Measurements from ENCODE around the gene TGFB2. TPM values are rescaled to one million over a fixed set of nuclear protein-coding genes. Genes with fewer than 3 reads are reported as not detected.

The TGFB2 gene
- total RNA-seq, 2 donors from 2014 or later: 0.27 to 4.6 TPM

DNA sequence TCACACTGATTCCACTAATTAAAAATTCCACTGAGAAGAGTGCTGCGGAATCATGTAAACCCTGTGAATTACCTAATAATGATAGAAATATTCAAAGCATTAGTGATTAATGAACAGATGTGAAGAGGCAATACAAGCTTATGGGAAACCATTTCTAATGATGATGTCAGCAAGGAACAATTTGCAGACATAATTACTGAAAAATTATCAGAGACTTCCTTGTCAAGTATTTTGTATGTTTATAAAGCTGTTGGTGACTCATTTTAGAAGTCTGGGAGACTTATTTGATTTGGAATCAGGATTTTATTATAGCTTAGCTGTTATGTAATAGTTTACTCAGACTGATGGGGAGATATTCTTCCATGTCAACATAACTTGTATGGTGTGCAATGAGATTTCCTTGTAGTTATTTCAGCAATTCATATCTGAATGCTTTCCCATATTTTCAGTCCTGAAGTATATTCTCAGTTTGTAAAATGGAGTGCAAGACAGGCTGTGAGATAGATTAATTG lies 135.5 kb downstream of the TGFB2 start:
- no peaks in the 10 kb centered on the region for H3K27me3 ChIP-seq
- H3K4me1 ChIP-seq: no peaks in the 10 kb centered on the region
- H3K4me3 ChIP-seq: no peak overlapping the region
- H3K9ac ChIP-seq (ENCODE audit: low read depth in 2 of 2, low read length in 2 of 2): no peak overlapping the region
- intact Hi-C loops (cut with DNase I): no loop called here
- DNase-seq: no peak
- H3K36me3 ChIP-seq: no peaks in the 10 kb centered on the region
- no peak overlapping the region for H3K27ac ChIP-seq
- no peaks in the 10 kb centered on the region for H3K9me3 ChIP-seq
- TF ChIP-seq, protein P1, sequence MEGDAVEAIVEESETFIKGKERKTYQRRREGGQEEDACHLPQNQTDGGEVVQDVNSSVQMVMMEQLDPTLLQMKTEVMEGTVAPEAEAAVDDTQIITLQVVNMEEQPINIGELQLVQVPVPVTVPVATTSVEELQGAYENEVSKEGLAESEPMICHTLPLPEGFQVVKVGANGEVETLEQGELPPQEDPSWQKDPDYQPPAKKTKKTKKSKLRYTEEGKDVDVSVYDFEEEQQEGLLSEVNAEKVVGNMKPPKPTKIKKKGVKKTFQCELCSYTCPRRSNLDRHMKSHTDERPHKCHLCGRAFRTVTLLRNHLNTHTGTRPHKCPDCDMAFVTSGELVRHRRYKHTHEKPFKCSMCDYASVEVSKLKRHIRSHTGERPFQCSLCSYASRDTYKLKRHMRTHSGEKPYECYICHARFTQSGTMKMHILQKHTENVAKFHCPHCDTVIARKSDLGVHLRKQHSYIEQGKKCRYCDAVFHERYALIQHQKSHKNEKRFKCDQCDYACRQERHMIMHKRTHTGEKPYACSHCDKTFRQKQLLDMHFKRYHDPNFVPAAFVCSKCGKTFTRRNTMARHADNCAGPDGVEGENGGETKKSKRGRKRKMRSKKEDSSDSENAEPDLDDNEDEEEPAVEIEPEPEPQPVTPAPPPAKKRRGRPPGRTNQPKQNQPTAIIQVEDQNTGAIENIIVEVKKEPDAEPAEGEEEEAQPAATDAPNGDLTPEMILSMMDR (IDR thresholded peaks at IDR 0.05): no peak

DNA sequence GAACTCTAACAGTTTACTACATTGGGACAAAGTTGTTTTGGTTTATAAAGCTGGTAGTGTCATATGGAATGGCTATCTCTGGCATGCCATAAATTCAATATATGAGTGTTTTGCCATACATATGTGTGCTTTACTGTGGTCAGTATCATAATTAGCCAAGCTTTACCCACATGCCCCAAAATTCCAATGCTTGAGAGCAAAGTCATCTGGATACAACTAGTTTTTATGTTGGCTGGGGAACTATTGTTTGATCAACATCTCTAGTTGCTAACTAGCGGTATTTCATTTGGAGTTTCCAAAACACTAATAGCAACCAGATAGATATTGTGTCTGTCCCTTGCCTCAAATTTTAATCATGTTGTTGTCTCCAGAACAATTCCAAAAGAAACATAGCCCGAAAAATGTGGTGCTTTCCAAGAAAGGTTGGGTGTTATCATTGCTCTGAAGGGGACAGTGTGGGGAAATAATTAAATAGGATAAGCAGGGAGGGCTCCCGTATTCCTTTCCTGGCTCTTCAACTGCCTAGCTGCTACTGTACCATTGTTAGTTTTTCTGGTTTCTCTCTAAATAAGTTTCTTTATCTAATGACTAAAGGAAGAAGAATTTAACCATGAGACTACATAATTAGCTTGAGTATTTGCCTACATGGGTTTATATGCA lies 136.1 kb downstream of the TGFB2 start:
- H3K9me3 ChIP-seq: no peaks in the 10 kb centered on the region
- TF ChIP-seq, protein P1 (IDR thresholded peaks at IDR 0.05): no peak
- no peak overlapping the region for H3K4me3 ChIP-seq
- no peaks in the 10 kb centered on the region for H3K4me1 ChIP-seq
- DNase-seq: no peak
- H3K9ac ChIP-seq (ENCODE audit: low read depth in 2 of 2, low read length in 2 of 2): no peak overlapping the region
- H3K27ac ChIP-seq: no peak overlapping the region
- H3K27me3 ChIP-seq: no peaks in the 10 kb centered on the region
- intact Hi-C loops (cut with DNase I): no loop called here
- no peaks in the 10 kb centered on the region for H3K36me3 ChIP-seq

DNA sequence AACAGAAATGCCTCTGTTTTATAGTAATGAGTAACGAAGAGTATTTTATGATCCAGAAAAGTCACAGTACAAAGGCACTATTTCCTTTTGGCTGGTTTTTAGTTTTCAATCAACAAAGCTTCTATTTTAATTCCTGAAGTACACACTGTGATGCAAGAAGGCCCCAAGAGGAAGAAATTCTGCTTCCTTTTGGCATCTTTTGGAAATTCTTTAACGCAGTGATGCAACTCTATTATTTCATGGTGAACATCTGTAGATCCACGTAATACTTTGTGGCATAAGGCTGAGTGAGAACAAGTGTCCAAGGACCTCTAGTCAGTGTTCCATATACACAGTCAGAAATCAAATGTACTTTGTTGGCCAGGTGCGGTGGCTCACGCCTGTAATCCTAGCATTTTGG lies 137.5 kb downstream of the TGFB2 start:
- Histone ChIP-seq H3K4me1 (no peaks in the 10 kb centered on the region), H3K36me3 (no peaks in the 10 kb centered on the region), H3K27me3 (no peaks in the 10 kb centered on the region), H3K9ac (ENCODE audit: low read depth in 2 of 2, low read length in 2 of 2) (no peak overlapping the region), H3K27ac (no peak overlapping the region), H3K9me3 (no peaks in the 10 kb centered on the region), H3K4me3 (no peak overlapping the region)
- intact Hi-C loops (cut with DNase I): no loop called here
- TF ChIP-seq, protein P1 (IDR thresholded peaks at IDR 0.05): no peak
- no peak for DNase-seq

DNA sequence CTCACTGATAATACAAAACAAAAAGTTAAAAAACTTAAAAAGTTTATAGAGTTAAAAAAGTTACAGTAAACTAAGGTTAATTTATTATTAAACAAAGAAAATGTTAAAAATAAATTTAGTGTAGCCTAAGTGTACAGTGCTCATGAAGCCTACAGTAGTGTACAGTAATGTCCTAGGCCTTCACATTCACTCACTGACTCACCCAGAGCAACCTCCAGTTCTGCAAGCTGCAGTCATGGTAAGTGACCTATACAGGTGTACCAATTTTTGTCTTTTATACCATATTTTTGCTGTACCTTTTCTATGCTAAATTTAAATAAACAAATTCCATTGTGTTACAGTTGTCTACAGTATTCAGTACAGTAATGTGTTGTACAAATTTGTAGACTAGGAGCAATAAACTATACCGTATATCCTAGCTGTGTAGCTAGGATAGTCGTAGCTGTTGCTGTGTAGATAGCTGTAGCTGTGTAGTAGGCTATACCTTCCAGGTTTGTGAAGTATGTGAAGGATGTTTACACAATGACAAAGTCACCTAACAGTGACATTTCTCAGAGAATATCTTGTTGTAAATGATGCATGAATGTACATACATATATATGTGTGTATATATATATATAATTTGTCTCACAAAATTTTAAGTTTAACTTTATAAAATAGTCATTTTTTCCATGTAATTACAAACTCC lies 140.2 kb downstream of the TGFB2 start:
- Histone ChIP-seq H3K9ac (ENCODE audit: low read depth in 2 of 2, low read length in 2 of 2) (no peak overlapping the region), H3K9me3 (no peaks in the 10 kb centered on the region), H3K27ac (no peak overlapping the region), H3K36me3 (no peaks in the 10 kb centered on the region), H3K27me3 (no peaks in the 10 kb centered on the region), H3K4me1 (no peaks in the 10 kb centered on the region), H3K4me3 (no peak overlapping the region)
- intact Hi-C loops (cut with DNase I): no loop called here
- TF ChIP-seq, protein P1 (IDR thresholded peaks at IDR 0.05): no peak
- no peak for DNase-seq

DNA sequence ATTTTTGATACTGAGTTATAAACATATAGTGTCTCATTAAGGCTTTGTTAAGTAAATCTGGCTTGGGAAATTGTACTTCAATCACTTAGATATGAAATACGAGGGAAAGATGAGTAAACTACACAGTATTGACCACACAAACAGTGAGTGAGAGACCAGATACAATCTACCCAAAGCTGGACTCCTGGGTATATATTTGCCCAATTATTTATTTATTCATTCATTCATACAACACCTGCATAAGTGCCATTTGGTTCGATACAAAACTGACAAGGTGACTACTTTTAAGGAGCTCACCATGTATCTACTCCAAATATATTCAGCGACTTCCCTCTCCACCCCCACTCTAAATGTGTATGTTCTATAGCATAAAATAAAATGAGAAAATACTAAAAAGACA lies 143.4 kb downstream of the TGFB2 start:
- Histone ChIP-seq H3K9me3 (no peaks in the 10 kb centered on the region), H3K27me3 (no peaks in the 10 kb centered on the region), H3K27ac (no peak overlapping the region), H3K36me3 (no peaks in the 10 kb centered on the region), H3K4me3 (no peak overlapping the region), H3K9ac (ENCODE audit: low read depth in 2 of 2, low read length in 2 of 2) (no peak overlapping the region), H3K4me1 (no peaks in the 10 kb centered on the region)
- no peak for DNase-seq
- intact Hi-C loops (cut with DNase I): no loop called here
- TF ChIP-seq, protein P1 (IDR thresholded peaks at IDR 0.05): no peak

All from colonic mucosa (tissue), 4 donors.